H1 (cell line): ENCODE results near the gene PTPRD. TPM values are rescaled to one million over a fixed set of nuclear protein-coding genes. Genes with fewer than 3 reads are reported as not detected.

Experiments used
- RAD21 ChIP-seq, 2 experiments: IDR thresholded peaks in 1 of 2; conservative IDR thresholded peaks in 1 of 2; 2 replicates each; pipeline ENCODE4 v1.6.1; 2011; ENCODE audit warnings: low read depth in 2 of 2, low read length in 2 of 2, improper control_type of control experiment in 1 of 2, inconsistent platforms in 1 of 2, mild to moderate bottlenecking in 1 of 2, moderate library complexity in 1 of 2
- SP4 ChIP-seq: IDR thresholded peaks from 2 replicates; pipeline ENCODE4 v1.6.1; 2012; ENCODE audit warnings: low read length, inconsistent platforms
- polyA plus RNA-seq, 7 experiments: library from polyadenylated mRNA; depleted of rRNA in 3 of 7; stranded (reverse) in 5 of 7; unstranded in 2 of 7; fragments of >200 nt in 5 of 7; fragments of 200-250 nt in 2 of 7; gene quantifications; 1 replicate in 5 of 7; 2 replicates in 1 of 7; 4 replicates in 1 of 7; pipeline versions ENCODE4 v1.2.1 to v1.2.3, GENCODE V29; 2011 to 2013; ENCODE audit warnings: missing spikeins in 2 of 7, mixed read lengths in 2 of 7
- total RNA-seq: library from RNA; stranded (reverse); fragmentation: NEBNext Ultra II Directional; extraction: Animal tissue kit (Norgen Biotek cat#: 25700); gene quantifications from 2 replicates; pipeline ENCODE4 v1.2.1, GENCODE V29; 2021
- TF ChIP-seq, protein P1 (sequence below), 3 experiments: IDR thresholded peaks; 1 replicate in 2 of 3; 2 replicates in 1 of 3; pipeline versions ENCODE4 v1.5.1 to v1.6.1; 2011; ENCODE audit warnings: low read length in 3 of 3, mild to moderate bottlenecking in 3 of 3, inconsistent platforms in 2 of 3, low read depth in 1 of 3, moderate library complexity in 1 of 3; ENCODE audit not compliant: insufficient read depth in 1 of 3; ENCODE audit errors: control extremely low read depth in 1 of 3

The PTPRD gene
- total and polyA plus RNA-seq, 2 of the 8 experiments (the other 6 are each of a cell fraction or from before 2014, with no cell fraction given): 17.2 to 77.0 TPM

DNA sequence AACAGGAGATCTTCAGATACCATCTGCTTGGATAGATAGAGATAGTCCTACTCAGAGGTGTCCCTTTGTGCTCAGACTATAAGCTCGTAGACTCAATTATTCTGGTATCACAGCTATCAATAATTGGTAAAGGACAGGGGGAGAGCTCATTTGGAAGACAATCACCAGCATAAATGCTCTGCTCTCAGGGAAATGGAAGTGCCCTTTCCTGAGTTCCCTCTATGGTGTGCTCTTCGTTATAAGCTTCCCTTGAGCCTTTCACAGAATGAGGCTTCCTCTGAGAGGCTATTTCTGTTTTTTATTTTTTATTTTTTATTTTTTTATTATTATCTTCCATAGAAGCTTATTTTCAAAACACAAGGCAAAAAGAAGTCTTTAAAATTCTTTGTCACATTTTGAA lies 1657.5 kb downstream of the PTPRD start (continued):
- TF ChIP-seq RAD21 (IDR thresholded peaks at IDR 0.05 in 1 of 2, conservative IDR thresholded peaks at IDR 0.05 in 1 of 2; ENCODE audit: low read depth in 2 of 2, low read length in 2 of 2): no peak
- TF ChIP-seq, protein P1, sequence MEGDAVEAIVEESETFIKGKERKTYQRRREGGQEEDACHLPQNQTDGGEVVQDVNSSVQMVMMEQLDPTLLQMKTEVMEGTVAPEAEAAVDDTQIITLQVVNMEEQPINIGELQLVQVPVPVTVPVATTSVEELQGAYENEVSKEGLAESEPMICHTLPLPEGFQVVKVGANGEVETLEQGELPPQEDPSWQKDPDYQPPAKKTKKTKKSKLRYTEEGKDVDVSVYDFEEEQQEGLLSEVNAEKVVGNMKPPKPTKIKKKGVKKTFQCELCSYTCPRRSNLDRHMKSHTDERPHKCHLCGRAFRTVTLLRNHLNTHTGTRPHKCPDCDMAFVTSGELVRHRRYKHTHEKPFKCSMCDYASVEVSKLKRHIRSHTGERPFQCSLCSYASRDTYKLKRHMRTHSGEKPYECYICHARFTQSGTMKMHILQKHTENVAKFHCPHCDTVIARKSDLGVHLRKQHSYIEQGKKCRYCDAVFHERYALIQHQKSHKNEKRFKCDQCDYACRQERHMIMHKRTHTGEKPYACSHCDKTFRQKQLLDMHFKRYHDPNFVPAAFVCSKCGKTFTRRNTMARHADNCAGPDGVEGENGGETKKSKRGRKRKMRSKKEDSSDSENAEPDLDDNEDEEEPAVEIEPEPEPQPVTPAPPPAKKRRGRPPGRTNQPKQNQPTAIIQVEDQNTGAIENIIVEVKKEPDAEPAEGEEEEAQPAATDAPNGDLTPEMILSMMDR (IDR thresholded peaks at IDR 0.05; ENCODE audit: control extremely low read depth in 1 of 3, insufficient read depth in 1 of 3, low read depth in 1 of 3, low read length in 3 of 3): no peak
- TF ChIP-seq SP4: no peak
